ENCODE data around the gene PASD1.
"Not testable (repeated sequence)": the region's sequence is repeated elsewhere in the genome, so short reads cannot be mapped to it uniquely, and the experiment has no call there.

The PASD1 gene

DNA sequence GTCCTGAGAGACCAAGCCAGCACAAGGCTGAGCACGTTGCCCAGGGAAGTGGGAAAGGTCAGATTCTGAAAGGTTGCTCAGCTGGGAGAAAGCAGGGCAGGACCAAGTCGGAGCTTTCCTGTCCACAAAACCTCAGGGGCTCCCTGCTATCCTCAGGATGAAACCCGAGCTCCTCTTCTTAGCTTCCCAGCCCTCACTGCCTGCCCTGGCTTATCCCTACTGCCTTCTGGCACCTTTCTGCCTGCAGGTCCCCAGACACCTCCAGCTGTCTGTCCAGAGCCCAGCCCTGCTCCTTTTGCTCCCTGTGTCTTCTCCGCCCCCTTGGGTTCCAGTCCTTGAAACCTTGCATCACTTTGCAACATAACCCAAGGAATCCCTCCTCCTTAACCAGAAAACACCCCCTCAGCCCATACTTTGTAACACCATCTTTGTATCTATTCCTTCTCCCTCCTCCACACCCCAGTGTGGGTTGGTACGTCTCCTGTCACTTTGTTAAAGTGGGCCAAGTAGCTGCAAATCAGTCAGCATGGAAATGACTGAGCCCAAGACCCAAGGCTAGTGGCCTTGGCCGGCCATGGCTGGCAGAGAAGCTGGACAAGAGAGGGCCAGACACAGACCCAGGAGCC, 111.8 kb downstream of the PASD1 start:
- Mint-ChIP-seq H3K4me1 (ENCODE audit: low read depth) (peaks cover 4% of the 10 kb centered on the region), H3K9me3 (no peaks in the 10 kb centered on the region), H3K27me3 (peaks cover 2% of the 10 kb centered on the region), H3K36me3 (ENCODE audit: low read depth) (no peaks in the 10 kb centered on the region), H3K27ac (no peak overlapping the region), H3K4me3 (no peak overlapping the region)
- intact Hi-C loops (cut with micrococcal nuclease) = no loop called here

DNA sequence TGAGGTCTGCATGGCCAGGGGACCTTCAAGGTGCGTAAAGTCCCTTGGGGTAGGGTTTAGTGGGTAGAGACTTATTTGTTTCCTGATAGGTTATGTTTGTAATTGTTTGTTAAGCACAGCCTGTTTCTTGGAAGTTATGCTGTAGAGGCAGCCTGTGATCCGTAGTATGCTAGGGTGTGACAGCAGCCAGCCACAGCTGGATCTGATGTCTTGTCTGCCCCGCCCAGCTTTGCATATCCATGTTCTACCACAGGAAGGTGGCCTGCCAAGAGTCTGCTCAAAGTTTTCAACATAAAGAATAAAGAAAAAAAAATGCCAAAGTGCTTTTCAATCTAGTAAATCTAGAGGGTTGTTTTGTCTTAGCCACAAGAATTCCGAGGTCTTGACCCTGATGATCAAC, 112.7 kb downstream of the PASD1 start:
- Mint-ChIP-seq H3K36me3 (ENCODE audit: low read depth) (no peaks in the 10 kb centered on the region), H3K27me3 (peaks cover 2% of the 10 kb centered on the region), H3K4me1 (ENCODE audit: low read depth) (peaks cover 5% of the 10 kb centered on the region), H3K4me3 (no peak overlapping the region), H3K9me3 (no peaks in the 10 kb centered on the region), H3K27ac (no peak overlapping the region)
- intact Hi-C loops (cut with micrococcal nuclease) = no loop called here

DNA sequence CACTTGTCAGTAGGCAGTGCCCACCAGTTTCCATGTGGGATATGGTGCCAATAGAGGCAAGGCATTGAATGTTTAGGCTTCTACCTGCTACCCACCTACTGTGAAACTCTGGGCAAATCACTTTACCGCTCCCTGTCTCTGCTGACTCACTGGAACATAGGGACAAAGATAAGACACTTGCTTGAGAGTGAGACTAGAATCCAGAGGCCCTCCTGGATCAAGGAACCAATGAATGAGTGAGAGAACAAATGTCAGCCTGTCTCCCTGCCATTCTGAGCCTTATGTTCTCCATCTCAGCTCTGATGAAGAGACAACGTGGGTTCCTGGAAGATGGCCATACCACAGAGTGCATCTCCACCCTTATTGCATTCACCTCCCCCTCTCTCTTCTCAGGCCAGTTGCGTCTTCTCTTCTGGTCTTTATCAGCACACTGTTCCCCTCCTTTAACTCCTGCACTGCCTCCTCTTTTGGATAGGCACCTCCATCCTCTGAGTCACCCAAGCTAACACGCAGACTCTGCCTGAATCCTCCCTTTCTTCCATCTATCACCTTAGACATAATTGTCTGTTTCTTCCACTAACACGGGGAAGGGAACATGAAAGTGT, 116.4 kb downstream of the PASD1 start:
- no peak overlapping the region for H3K4me3 Mint-ChIP-seq
- peaks cover 6% of the 10 kb centered on the region for H3K27me3 Mint-ChIP-seq
- H3K36me3 Mint-ChIP-seq (ENCODE audit: low read depth) = no peaks in the 10 kb centered on the region
- intact Hi-C loops (cut with micrococcal nuclease) = loop anchor here (2.0 kb wide), 1 partner anchor 175 kb away; no protein-coding TSS in a partner anchor
- no peaks in the 10 kb centered on the region for H3K9me3 Mint-ChIP-seq
- no peak overlapping the region for H3K27ac Mint-ChIP-seq
- peaks cover 5% of the 10 kb centered on the region for H3K4me1 Mint-ChIP-seq (ENCODE audit: low read depth)

DNA sequence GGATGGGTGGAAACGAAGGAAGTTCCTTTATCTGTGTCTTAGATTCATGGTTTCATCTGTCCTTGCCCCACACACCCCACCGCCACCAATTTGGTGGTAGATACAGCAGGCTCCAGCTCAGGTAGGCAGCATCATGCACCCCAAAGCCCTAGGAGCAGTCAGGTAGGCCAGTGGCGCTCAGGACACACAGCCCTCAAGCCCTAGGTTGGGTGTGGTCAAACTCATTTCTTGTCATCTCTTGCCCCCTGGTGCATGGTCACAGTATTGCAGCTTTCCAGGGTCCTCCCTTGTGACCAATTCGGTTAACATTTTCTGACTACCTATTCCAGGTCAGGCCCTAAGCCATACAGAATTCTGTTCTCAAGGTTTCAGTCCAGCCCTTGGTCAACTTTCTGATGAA, 117.3 kb downstream of the PASD1 start:
- H3K9me3 Mint-ChIP-seq = no peaks in the 10 kb centered on the region
- intact Hi-C loops (cut with micrococcal nuclease) = loop anchor here (1.0 to 2.0 kb wide), 2 partner anchors 176 to 530 kb away; no protein-coding TSS in a partner anchor
- no peaks in the 10 kb centered on the region for H3K36me3 Mint-ChIP-seq (ENCODE audit: low read depth)
- no peak overlapping the region for H3K4me3 Mint-ChIP-seq
- H3K27me3 Mint-ChIP-seq = peaks cover 6% of the 10 kb centered on the region
- peaks cover 5% of the 10 kb centered on the region for H3K4me1 Mint-ChIP-seq (ENCODE audit: low read depth)
- no peak overlapping the region for H3K27ac Mint-ChIP-seq

DNA sequence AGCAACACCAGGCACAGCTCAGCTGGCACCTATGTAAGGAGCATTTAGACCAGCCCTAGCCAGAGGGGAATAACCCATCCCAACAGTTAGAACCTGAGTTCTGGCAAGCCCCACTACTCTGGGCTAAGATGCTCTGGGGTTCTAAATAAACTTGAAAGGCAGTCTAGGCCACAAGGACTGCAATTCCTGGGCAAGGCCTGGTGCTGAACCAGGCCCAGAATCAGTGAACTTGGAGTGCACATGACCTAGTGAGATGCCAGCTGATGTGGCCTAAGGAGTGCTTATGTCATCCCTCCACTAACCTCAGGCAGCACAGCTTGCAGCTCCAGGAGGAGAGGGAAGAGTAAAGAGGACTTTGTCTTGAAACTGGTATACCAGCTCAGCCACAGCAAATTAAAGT, 124.2 kb downstream of the PASD1 start:
- no peaks in the 10 kb centered on the region for H3K36me3 Mint-ChIP-seq (ENCODE audit: low read depth)

DNA sequence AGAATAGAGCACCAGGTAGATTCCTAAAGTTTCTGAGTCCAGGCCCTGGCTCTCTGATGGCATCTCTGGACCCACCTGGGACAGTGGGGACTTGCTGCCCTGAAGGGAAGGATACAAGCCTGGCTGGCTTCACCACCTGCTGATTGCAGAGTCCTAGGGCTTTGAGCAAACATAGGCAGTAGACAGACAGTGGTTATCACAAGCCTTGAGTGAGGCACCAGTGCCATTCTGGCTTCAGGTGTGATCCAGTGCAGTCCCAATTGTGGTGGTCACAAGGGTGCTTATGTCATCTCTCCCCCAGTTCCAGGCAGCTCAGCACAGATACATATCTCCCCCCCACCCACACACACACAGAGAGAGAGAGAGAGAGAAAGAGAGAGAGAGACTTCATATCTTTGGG, 125.2 kb downstream of the PASD1 start:
- H3K27me3 Mint-ChIP-seq = peaks cover 7% of the 10 kb centered on the region
- H3K36me3 Mint-ChIP-seq (ENCODE audit: low read depth) = no peaks in the 10 kb centered on the region
- no peak overlapping the region for H3K27ac Mint-ChIP-seq
- H3K4me3 Mint-ChIP-seq = no peak overlapping the region
- no peaks in the 10 kb centered on the region for H3K4me1 Mint-ChIP-seq (ENCODE audit: low read depth)
- intact Hi-C loops (cut with micrococcal nuclease) = no loop called here
- no peaks in the 10 kb centered on the region for H3K9me3 Mint-ChIP-seq

More for the DNA sequence above, 124.2 kb downstream of the PASD1 start:
- Mint-ChIP-seq H3K27ac (no peak overlapping the region), H3K27me3 (peaks cover 2% of the 10 kb centered on the region), H3K4me1 (ENCODE audit: low read depth) (no peaks in the 10 kb centered on the region), H3K4me3 (no peak overlapping the region), H3K9me3 (no peaks in the 10 kb centered on the region)
- intact Hi-C loops (cut with micrococcal nuclease) = no loop called here

DNA sequence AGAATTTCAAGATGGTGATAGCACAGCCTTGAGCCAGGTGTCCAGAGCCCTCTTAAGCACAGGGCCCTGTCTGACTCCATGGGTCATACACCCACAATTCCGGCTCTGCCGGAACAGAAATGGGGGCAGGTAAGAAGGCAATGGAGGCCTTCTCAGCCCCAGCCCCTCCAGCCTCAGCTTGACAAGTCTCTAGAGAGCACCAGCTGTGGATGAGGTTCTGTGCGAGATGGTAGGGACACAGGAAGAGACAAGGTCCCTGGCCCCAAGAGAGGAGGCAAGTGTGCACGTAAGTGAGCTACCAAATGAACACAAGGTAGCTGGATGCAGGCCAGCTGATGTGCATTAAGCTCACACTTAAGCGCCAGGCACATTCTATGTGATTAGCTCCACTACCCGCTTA, 129.3 kb downstream of the PASD1 start:
- H3K9me3 Mint-ChIP-seq = no peaks in the 10 kb centered on the region
- peaks cover 27% of the 10 kb centered on the region for H3K27me3 Mint-ChIP-seq
- H3K4me3 Mint-ChIP-seq = no peak overlapping the region
- intact Hi-C loops (cut with micrococcal nuclease) = no loop called here
- no peaks in the 10 kb centered on the region for H3K4me1 Mint-ChIP-seq (ENCODE audit: low read depth)
- no peaks in the 10 kb centered on the region for H3K36me3 Mint-ChIP-seq (ENCODE audit: low read depth)
- H3K27ac Mint-ChIP-seq = no peak overlapping the region

DNA sequence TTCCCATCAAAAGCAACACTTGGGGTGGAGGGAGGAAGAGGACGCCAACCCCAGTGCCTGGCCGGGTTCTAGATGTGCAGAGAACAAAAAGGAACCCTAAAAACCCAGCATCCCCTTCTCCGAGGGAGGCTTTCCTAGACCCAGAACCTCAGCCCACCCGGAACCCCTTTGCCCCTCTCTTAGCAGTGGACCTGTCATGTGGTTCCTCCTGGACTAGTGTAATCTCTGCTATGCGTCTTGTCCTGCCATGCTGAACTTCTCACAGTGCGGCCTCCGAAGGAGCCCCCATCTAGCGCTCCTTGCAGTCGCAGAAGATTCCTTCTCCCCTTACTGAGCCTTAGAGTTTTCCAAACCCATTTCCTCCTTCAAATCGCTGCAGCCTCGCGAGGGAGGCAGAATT, 130.6 kb downstream of the PASD1 start:
- H3K36me3 Mint-ChIP-seq (ENCODE audit: low read depth) = no peaks in the 10 kb centered on the region
- H3K27me3 Mint-ChIP-seq = peaks cover 27% of the 10 kb centered on the region
- H3K27ac Mint-ChIP-seq = no peak overlapping the region
- H3K9me3 Mint-ChIP-seq = no peaks in the 10 kb centered on the region
- H3K4me3 Mint-ChIP-seq = no peak overlapping the region
- intact Hi-C loops (cut with micrococcal nuclease) = no loop called here
- H3K4me1 Mint-ChIP-seq (ENCODE audit: low read depth) = no peaks in the 10 kb centered on the region

DNA sequence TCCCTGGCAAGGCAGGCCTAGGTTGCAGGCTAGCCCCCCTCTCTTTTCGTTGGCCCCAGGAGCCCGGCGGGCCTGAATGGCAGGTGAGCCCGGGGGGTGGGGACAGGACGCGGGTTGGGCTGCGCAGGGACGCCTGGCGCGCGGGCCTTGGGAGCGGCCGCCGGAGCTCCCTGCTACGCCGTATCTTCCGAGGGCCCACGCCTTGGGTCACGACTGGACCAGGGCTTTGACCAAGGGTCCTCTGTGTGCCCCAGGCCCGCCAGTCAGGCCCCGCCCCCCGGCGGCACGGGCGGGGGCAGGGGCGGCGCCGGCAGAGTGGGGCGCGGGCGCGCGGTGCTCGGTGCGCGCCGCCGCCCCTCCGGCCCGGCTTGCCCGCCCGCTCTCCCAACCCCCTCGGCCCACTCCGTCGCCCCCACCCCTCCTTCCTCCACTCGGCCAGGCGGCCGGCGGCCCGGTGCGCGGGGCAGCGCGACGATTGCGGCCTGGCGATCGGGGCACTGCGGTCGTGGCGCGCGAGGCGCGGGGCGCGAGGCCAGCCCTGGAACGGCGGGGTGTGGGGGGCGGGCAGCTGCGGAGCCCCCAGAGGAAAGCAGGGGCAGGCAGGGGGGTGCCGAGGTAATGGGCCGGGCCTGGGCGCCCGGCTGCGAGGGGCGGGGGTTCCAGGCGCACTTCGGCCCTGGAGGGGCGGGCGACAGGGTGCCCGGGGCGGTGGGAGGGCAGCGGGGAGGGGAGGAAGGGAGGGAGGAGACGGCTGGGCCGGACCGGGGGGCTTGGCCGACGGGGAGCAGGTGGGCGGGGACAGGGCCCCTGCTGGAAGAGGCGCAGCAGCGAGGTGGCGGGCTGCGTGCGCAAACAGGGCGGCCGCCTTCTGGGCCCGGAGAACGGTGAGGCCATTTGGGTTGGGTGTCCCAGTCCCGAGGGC, 131.4 kb downstream of the PASD1 start, which contains the start of gene PRRG3:
PRRG3 (plus strand) TSS at position 798 of the 922 bp plus-strand sequence. CDS start 3,357 bp downstream, outside the sequence.
- H3K27me3 Mint-ChIP-seq = peaks cover 27% of the 10 kb centered on the region
- no peak within 1 kb of the TSS for H3K27ac Mint-ChIP-seq
- intact Hi-C loops (cut with micrococcal nuclease) = no loop called here
- H3K36me3 Mint-ChIP-seq (ENCODE audit: low read depth) = no peaks in the 10 kb centered on the region
- no peaks in the 10 kb centered on the region for H3K9me3 Mint-ChIP-seq
- no peak within 1 kb of the TSS for H3K4me3 Mint-ChIP-seq
- no peaks in the 10 kb centered on the region for H3K4me1 Mint-ChIP-seq (ENCODE audit: low read depth)

DNA sequence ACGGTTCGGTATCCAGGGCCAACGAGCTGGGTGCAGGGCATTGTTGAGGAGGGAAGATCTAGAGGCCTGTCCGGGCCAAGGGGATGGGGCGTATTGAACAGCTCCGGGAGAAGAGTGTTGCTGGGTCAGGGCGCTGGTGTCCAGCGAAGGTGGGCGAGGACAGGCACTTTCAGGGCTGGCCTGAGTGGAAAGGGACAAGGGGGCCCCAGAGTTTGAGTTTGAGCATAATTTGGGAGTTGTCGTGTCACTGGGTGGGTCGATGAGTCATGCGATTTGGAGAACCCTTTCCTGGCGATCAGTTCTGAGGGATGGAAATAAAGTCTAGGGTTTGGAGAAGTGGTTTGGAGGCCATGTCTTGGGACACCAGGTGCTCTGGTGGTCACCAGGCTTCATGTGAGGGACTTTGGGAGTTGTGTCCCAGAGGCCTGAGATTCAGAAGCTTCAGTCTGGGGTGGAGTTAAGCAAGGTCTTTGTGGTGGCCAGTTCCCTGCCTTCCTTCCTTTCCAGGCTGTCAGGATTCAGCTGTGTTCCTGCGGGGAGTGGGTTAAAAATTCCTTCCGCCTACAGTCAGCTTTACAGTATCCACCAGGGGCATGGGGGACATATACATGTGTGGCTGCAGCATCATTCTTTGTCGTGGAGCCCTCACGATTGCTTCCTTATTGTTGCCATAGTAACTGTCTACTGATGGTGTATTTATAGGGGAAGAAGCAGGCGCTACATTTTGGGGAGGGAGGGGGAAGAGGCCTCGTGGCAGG, 132.3 kb downstream of the PASD1 start:
- no peaks in the 10 kb centered on the region for H3K36me3 Mint-ChIP-seq (ENCODE audit: low read depth)
- peaks cover 27% of the 10 kb centered on the region for H3K27me3 Mint-ChIP-seq
- H3K27ac Mint-ChIP-seq = no peak overlapping the region
- no peak overlapping the region for H3K4me3 Mint-ChIP-seq
- H3K4me1 Mint-ChIP-seq (ENCODE audit: low read depth) = no peaks in the 10 kb centered on the region
- H3K9me3 Mint-ChIP-seq = no peaks in the 10 kb centered on the region
- intact Hi-C loops (cut with micrococcal nuclease) = no loop called here

DNA sequence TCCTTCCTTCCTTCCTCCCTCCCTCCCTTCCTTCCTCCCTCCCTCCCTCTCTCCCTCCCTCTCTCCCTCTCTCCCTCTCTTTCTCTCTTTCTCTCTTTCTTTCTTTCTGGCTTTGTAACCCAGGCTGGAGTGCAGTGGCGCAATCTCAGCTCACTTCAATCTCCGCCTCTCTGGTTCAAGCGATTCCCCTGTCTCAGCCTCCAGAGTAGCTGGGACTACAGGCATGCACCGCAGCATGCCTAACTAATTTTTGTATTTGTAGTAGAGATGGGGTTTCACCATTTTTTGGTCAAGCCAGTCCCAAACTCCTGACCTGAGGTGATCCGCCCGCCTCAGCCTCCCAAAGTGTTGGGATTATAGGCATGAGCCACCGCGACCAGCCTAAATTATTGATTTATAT, 133.6 kb downstream of the PASD1 start:
- H3K27me3 Mint-ChIP-seq = peaks cover 29% of the 10 kb centered on the region
- H3K4me3 Mint-ChIP-seq; H3K36me3 Mint-ChIP-seq (ENCODE audit: low read depth); H3K4me1 Mint-ChIP-seq (ENCODE audit: low read depth); intact Hi-C loops (cut with micrococcal nuclease); H3K9me3 Mint-ChIP-seq; H3K27ac Mint-ChIP-seq: not testable (repeated sequence)

DNA sequence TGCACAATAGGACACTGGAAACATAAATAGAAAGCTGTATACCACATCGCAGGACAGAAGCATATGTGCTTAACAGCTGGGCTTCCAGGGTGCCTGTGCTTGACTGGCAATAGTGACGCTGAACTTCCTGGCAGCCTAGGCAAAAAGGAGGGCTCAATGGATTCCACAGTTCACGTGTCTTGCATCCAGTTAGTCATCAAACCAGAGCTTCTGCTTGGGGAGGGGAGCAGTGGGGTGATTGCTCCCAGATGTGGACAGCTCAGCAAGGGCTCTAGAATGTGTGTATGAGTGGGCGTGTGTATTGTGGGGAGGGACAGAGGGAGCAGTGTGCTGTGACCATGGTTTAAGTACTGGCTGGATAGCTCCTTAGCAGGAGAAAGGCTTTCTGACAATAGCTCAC, 134.0 kb downstream of the PASD1 start:
- Mint-ChIP-seq H3K9me3 (no peaks in the 10 kb centered on the region), H3K36me3 (ENCODE audit: low read depth) (no peaks in the 10 kb centered on the region), H3K27ac (no peak overlapping the region), H3K4me3 (no peak overlapping the region), H3K27me3 (peaks cover 29% of the 10 kb centered on the region), H3K4me1 (ENCODE audit: low read depth) (no peaks in the 10 kb centered on the region)
- intact Hi-C loops (cut with micrococcal nuclease) = no loop called here

DNA sequence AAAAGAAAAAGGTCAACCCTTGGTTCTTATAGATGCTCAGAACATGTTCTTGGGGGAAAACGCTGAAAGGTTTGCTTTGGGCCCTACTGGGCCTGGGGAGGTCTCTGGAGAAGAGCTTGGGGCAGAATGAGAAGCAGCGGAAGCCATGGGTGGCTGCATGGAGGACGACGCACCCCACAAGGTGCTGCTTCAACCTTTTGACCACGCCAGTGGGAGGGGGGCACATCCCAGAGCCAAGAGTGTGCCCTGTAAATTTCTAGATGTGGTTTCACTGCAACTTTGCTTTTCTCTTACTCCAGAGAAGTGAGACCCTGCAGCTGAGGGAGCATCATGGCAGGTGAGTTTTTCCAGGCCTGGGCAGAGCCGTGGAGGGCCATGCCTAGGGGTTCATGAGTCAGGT, 135.0 kb downstream of the PASD1 start:
- Mint-ChIP-seq H3K4me3 (no peak overlapping the region), H3K4me1 (ENCODE audit: low read depth) (no peaks in the 10 kb centered on the region), H3K27me3 (peaks cover 25% of the 10 kb centered on the region), H3K36me3 (ENCODE audit: low read depth) (no peaks in the 10 kb centered on the region), H3K27ac (no peak overlapping the region), H3K9me3 (no peaks in the 10 kb centered on the region)
- intact Hi-C loops (cut with micrococcal nuclease) = no loop called here

Data from dendritic cell treated with granulocyte-macrophage colony-stimulating factor and Interleukin-4, amounts not matched to agents 40 ng/mL and 50 ng/mL, for 4 days (primary cell).